RWPE1 (cell line): ENCODE results near the gene KIF17.

Source experiments
- CTCF ChIA-PET: fragments of 350-600 bp; sonication (Branson Sonifier 250); formaldehyde crosslinking; extraction: SDS; loops from one replicate; lab custom pipeline; 2021; lab: Yijun Ruan, JAX
- POLR2A ChIA-PET: fragments of 400-600 bp; formaldehyde crosslinking; extraction: SDS; loops from one replicate; lab custom pipeline; 2020; ENCODE audit warnings: antibody characterized with exemption; ENCODE audit not compliant: low non-redundant PET; lab: Yijun Ruan, JAX
- DNase-seq: peaks from one replicate; pipeline ENCODE4 v3.0.0; 2012; ENCODE audit warnings: low spot score
- H3K27ac ChIP-seq: fragments of 450-650 bp; 2 replicates; pipeline ENCODE4 v1.5.1; 2017
- TF ChIP-seq, protein P1 (sequence below): fragments of 450-650 bp; conservative IDR thresholded peaks from 2 replicates; pipeline ENCODE4 v1.5.1; 2017; ENCODE audit warnings: low read depth, mild to moderate bottlenecking

Gene KIF17

GRCh38 chr1:20685099-20685662 is 32.6 kb downstream of the KIF17 start:
- POLR2A ChIA-PET: no interaction called here
- CTCF ChIA-PET: no interaction called here
- DNase-seq: no peak
- TF ChIP-seq, protein P1, sequence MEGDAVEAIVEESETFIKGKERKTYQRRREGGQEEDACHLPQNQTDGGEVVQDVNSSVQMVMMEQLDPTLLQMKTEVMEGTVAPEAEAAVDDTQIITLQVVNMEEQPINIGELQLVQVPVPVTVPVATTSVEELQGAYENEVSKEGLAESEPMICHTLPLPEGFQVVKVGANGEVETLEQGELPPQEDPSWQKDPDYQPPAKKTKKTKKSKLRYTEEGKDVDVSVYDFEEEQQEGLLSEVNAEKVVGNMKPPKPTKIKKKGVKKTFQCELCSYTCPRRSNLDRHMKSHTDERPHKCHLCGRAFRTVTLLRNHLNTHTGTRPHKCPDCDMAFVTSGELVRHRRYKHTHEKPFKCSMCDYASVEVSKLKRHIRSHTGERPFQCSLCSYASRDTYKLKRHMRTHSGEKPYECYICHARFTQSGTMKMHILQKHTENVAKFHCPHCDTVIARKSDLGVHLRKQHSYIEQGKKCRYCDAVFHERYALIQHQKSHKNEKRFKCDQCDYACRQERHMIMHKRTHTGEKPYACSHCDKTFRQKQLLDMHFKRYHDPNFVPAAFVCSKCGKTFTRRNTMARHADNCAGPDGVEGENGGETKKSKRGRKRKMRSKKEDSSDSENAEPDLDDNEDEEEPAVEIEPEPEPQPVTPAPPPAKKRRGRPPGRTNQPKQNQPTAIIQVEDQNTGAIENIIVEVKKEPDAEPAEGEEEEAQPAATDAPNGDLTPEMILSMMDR: no peak
- H3K27ac ChIP-seq: no peak overlapping the region

- TF ChIP-seq, protein P1: no peak
- no peak overlapping the region for H3K27ac ChIP-seq
- ChIA-PET CTCF (no interaction called here), POLR2A (no interaction called here)
- DNase-seq: no peak
Measured at GRCh38 chr1:20684651-20685050, 33.2 kb downstream of the KIF17 start.

DNA sequence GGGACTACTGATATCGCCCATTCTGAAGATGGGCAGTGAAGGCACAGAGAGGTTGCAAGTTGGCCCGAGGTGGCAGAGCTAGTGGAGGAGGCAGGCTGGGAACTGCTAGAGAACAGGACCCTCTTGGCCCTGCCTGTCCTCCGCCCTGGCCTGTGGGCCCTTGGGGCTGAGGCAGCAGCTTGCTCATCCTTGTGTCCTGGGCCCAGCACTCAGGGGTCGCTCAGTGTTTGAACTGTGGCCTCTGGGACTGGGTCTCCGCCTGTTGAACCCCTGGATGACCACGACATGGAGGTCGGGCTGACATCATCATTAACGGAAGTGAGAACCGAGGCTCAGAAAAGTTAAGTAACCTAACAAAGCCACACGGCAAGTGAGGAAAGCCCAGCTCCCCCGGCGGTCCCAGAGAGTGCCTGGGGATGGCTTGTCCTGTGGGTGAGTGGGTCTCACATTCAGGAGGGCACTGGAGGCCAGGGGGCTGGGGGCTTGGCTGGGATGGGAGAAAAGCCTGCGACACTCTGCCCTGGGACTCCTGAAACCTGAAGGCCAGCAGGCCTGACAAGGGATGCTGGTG is 33.7 kb downstream of the KIF17 start:
- POLR2A ChIA-PET: no interaction called here
- DNase-seq: no peak
- CTCF ChIA-PET: no interaction called here
- no peak overlapping the region for H3K27ac ChIP-seq
- TF ChIP-seq, protein P1: no peak

DNA sequence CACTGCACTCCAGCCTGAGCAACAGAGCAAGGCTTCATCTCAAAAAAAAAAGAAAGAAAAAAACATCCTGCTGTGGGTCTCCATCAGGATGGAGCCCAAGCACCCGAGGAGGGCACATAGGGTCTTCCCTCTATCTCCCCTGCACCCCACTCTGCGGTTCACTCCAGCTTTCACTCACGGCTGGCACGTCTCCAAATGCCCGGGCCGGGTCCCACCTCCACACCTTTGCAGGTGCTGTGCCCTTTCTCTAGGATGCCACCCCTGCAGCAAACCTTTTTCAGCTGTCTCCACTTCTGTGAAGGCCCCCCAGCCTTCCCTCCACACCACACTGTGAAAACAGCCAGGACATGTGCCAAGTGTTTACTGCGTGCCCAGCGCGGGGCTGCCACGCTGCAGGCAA is 34.2 kb downstream of the KIF17 start:
- CTCF ChIA-PET: no interaction called here
- POLR2A ChIA-PET: no interaction called here
- H3K27ac ChIP-seq: no peak overlapping the region
- TF ChIP-seq, protein P1: no peak
- DNase-seq: no peak

- H3K27ac ChIP-seq: no peak overlapping the region
- no peak for DNase-seq
- CTCF ChIA-PET: no interaction called here
- POLR2A ChIA-PET: no interaction called here
- TF ChIP-seq, protein P1: no peak
Measured at GRCh38 chr1:20682571-20683236, 35.1 kb downstream of the KIF17 start.

DNA sequence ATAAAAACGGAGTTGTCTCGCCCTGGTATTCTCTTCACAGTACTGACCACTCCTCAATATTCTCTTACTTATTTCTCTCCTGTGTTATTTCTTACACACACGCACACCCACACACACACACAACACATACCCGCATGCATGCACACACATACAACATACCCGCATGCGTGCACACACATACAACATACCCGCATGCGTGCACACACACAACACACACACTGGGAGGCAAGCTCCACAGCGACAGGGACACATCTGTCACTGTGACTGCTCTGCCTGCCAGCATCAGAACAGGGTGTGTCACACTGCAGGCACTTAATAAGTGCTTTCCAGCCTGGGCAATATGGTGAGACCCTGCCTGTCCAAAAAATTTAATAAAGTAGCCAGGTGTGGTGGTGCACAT is 35.8 kb downstream of the KIF17 start:
- H3K27ac ChIP-seq: no peak overlapping the region
- ChIA-PET CTCF (no interaction called here), POLR2A (no interaction called here)
- TF ChIP-seq, protein P1: no peak
- DNase-seq: no peak
